ENCODE results near the gene IRAG1. TPM values are rescaled to one million over a fixed set of nuclear protein-coding genes. Genes with fewer than 3 reads are reported as not detected.

IRAG1 gene
- total RNA-seq, 1 experiment from 2014 or later = 0.64 TPM

GRCh38 chr11:10697323-10697620 lies 3.7 kb upstream of the IRAG1 start:
- Mint-ChIP-seq H3K27ac (ENCODE audit: unreplicated experiment) (no peak overlapping the region), H3K36me3 (ENCODE audit: insufficient read depth, unreplicated experiment) (no peaks in the 10 kb centered on the region), H3K4me1 (ENCODE audit: low read depth, unreplicated experiment) (peaks cover 5% of the 10 kb centered on the region), H3K4me3 (ENCODE audit: unreplicated experiment) (no peak overlapping the region), H3K9me3 (ENCODE audit: unreplicated experiment) (no peaks in the 10 kb centered on the region), H3K27me3 (ENCODE audit: insufficient read depth, unreplicated experiment) (no peaks in the 10 kb centered on the region)
- Histone ChIP-seq H3K36me3 (ENCODE audit: control insufficient read depth, insufficient read depth, low read length) (no peaks in the 10 kb centered on the region), H3K9me3 (peaks cover 11% of the 10 kb centered on the region; the same call in 1 of the 2 replicates), H3K4me1 (no peaks in the 10 kb centered on the region), H3K27me3 (replicated peaks; ENCODE audit: control insufficient read depth, insufficient read depth, low read length) (no peaks in the 10 kb centered on the region), H3K4me3 (ENCODE audit: low read depth, low read length) (no peak overlapping the region)
- BruUV-seq (replicated peaks) = no TSS peak
- ChIA-PET POLR2A (no interaction called here), CTCF (no interaction called here)
- TF ChIP-seq, protein P1, sequence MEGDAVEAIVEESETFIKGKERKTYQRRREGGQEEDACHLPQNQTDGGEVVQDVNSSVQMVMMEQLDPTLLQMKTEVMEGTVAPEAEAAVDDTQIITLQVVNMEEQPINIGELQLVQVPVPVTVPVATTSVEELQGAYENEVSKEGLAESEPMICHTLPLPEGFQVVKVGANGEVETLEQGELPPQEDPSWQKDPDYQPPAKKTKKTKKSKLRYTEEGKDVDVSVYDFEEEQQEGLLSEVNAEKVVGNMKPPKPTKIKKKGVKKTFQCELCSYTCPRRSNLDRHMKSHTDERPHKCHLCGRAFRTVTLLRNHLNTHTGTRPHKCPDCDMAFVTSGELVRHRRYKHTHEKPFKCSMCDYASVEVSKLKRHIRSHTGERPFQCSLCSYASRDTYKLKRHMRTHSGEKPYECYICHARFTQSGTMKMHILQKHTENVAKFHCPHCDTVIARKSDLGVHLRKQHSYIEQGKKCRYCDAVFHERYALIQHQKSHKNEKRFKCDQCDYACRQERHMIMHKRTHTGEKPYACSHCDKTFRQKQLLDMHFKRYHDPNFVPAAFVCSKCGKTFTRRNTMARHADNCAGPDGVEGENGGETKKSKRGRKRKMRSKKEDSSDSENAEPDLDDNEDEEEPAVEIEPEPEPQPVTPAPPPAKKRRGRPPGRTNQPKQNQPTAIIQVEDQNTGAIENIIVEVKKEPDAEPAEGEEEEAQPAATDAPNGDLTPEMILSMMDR (IDR thresholded peaks at IDR 0.05; ENCODE audit: insufficient read depth in 1 of 2, low read depth in 1 of 2, low read length in 1 of 2, severe bottlenecking in 1 of 2, unreplicated experiment in 1 of 2) = no peak
- DNase-seq = no peak
- intact Hi-C loops (cut with micrococcal nuclease; ENCODE audit: unreplicated experiment) = no loop called here

DNA sequence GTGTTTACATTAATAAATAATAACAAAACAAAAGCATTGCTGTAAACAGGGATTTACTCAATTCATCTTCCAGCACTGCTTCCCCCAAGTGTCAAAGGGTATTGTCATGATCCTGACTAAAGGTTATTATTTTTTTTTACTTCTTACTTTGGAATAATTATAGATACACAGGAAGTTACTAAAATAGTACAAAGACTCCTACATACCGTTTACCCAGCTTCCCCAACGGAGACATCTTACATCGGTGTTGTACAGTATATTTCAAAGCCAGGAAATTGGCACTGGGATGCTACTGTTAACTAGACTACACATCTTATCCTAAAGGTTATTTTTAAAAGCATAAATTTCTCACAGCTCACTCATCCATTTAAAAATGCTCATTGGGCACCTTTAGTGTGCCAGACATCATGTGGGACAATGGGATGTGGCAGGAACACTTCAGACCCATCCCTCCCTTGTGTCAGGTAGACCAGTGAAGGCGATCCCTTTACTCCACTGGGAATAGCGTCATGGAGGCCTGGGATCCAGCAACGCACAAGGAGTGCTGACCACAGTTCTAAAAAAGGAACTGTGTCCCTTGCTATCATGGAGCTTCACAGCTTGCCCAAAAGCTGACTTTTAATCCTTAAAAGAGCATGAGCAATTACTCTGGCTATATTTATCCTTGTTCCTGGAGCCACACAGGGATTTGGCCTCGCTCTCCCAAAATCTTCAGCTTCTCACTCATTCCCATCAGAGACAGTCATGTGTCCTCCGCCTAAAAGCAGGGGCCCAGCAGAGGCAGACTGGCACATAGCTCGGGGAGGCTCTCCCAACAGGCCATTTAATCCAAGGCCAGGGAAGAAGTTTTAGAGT lies 3.1 kb upstream of the IRAG1 start:
- H3K4me3 Mint-ChIP-seq (ENCODE audit: unreplicated experiment) = no peak overlapping the region
- POLR2A ChIA-PET = no interaction called here
- no TSS peak for BruUV-seq (replicated peaks)
- intact Hi-C loops (cut with micrococcal nuclease; ENCODE audit: unreplicated experiment) = no loop called here
- CTCF ChIA-PET = no interaction called here
- H3K27me3 Mint-ChIP-seq (ENCODE audit: insufficient read depth, unreplicated experiment) = no peaks in the 10 kb centered on the region
- H3K4me1 Mint-ChIP-seq (ENCODE audit: low read depth, unreplicated experiment) = peaks cover 5% of the 10 kb centered on the region
- no peaks in the 10 kb centered on the region for H3K9me3 Mint-ChIP-seq (ENCODE audit: unreplicated experiment)
- TF ChIP-seq, protein P1 (IDR thresholded peaks at IDR 0.05; ENCODE audit: insufficient read depth in 1 of 2, low read depth in 1 of 2, low read length in 1 of 2, severe bottlenecking in 1 of 2, unreplicated experiment in 1 of 2) = no peak
- Histone ChIP-seq H3K9me3 (peaks cover 11% of the 10 kb centered on the region; the same call in 1 of the 2 replicates), H3K36me3 (ENCODE audit: control insufficient read depth, insufficient read depth, low read length) (no peaks in the 10 kb centered on the region), H3K4me1 (no peaks in the 10 kb centered on the region), H3K4me3 (ENCODE audit: low read depth, low read length) (no peak overlapping the region), H3K27me3 (replicated peaks; ENCODE audit: control insufficient read depth, insufficient read depth, low read length) (no peaks in the 10 kb centered on the region)
- no peak overlapping the region for H3K27ac Mint-ChIP-seq (ENCODE audit: unreplicated experiment)
- no peak for DNase-seq
- no peaks in the 10 kb centered on the region for H3K36me3 Mint-ChIP-seq (ENCODE audit: insufficient read depth, unreplicated experiment)

GRCh38 chr11:10695833-10696232 lies 2.3 kb upstream of the IRAG1 start:
- DNase-seq = no peak
- H3K27ac Mint-ChIP-seq (ENCODE audit: unreplicated experiment) = no peak overlapping the region
- CTCF ChIA-PET = no interaction called here
- Histone ChIP-seq H3K4me3 (ENCODE audit: low read depth, low read length) (no peak overlapping the region), H3K36me3 (ENCODE audit: control insufficient read depth, insufficient read depth, low read length) (no peaks in the 10 kb centered on the region), H3K4me1 (no peaks in the 10 kb centered on the region), H3K27me3 (replicated peaks; ENCODE audit: control insufficient read depth, insufficient read depth, low read length) (no peaks in the 10 kb centered on the region), H3K9me3 (peaks cover 11% of the 10 kb centered on the region; the same call in 1 of the 2 replicates)
- intact Hi-C loops (cut with micrococcal nuclease; ENCODE audit: unreplicated experiment) = no loop called here
- no peaks in the 10 kb centered on the region for H3K9me3 Mint-ChIP-seq (ENCODE audit: unreplicated experiment)
- TF ChIP-seq, protein P1 (IDR thresholded peaks at IDR 0.05; ENCODE audit: insufficient read depth in 1 of 2, low read depth in 1 of 2, low read length in 1 of 2, severe bottlenecking in 1 of 2, unreplicated experiment in 1 of 2) = no peak
- POLR2A ChIA-PET = no interaction called here
- H3K27me3 Mint-ChIP-seq (ENCODE audit: insufficient read depth, unreplicated experiment) = no peaks in the 10 kb centered on the region
- peaks cover 5% of the 10 kb centered on the region for H3K4me1 Mint-ChIP-seq (ENCODE audit: low read depth, unreplicated experiment)
- BruUV-seq (replicated peaks) = no TSS peak
- H3K36me3 Mint-ChIP-seq (ENCODE audit: insufficient read depth, unreplicated experiment) = no peaks in the 10 kb centered on the region
- no peak overlapping the region for H3K4me3 Mint-ChIP-seq (ENCODE audit: unreplicated experiment)
